ENCODE results near the gene SNX10. TPM values are rescaled to one million over a fixed set of nuclear protein-coding genes. Genes with fewer than 3 reads are reported as not detected.

Gene SNX10
- total and polyA plus RNA-seq, 2 donors: 3.7 to 7.1 TPM

- no peak overlapping the region for H3K27ac ChIP-seq (ENCODE audit: low read depth)
- no peaks in the 10 kb centered on the region for H3K4me1 ChIP-seq (ENCODE audit: insufficient read depth)
- H3K36me3 ChIP-seq (ENCODE audit: insufficient read depth): no peaks in the 10 kb centered on the region
- 77% methylated on average over 1 of the region's 1 CpG for WGBS
- no peak for DNase-seq (ENCODE audit: extremely low spot score)
- H3K4me3 ChIP-seq (ENCODE audit: low read depth, low read length): no peak overlapping the region
These were observed 42.7 kb downstream of the SNX10 start for GRCh38 chr7:26334166-26334859.

GRCh38 chr7:26337232-26337865 is 45.7 kb downstream of the SNX10 start:
- no peak for DNase-seq (ENCODE audit: extremely low spot score)
- Histone ChIP-seq H3K4me3 (ENCODE audit: low read depth, low read length) (no peak overlapping the region), H3K27ac (ENCODE audit: low read depth) (no peak overlapping the region), H3K4me1 (ENCODE audit: insufficient read depth) (no peaks in the 10 kb centered on the region), H3K36me3 (ENCODE audit: insufficient read depth) (no peaks in the 10 kb centered on the region)
- 44% methylated on average over 2 of the region's 2 CpGs for WGBS

GRCh38 chr7:26340476-26341018 is 48.9 kb downstream of the SNX10 start:
- H3K27ac ChIP-seq (ENCODE audit: low read depth): no peak overlapping the region
- H3K36me3 ChIP-seq (ENCODE audit: insufficient read depth): no peaks in the 10 kb centered on the region
- H3K4me1 ChIP-seq (ENCODE audit: insufficient read depth): no peaks in the 10 kb centered on the region
- no peak overlapping the region for H3K4me3 ChIP-seq (ENCODE audit: low read depth, low read length)
- DNase-seq (ENCODE audit: extremely low spot score): no peak
- WGBS: 84% methylated on average over 6 of the region's 6 CpGs

GRCh38 chr7:26343320-26343832 is 51.7 kb downstream of the SNX10 start:
- WGBS: 87% methylated on average over 10 of the region's 10 CpGs
- H3K4me1 ChIP-seq (ENCODE audit: insufficient read depth): no peaks in the 10 kb centered on the region
- H3K36me3 ChIP-seq (ENCODE audit: insufficient read depth): no peaks in the 10 kb centered on the region
- no peak overlapping the region for H3K4me3 ChIP-seq (ENCODE audit: low read depth, low read length)
- no peak for DNase-seq (ENCODE audit: extremely low spot score)
- no peak overlapping the region for H3K27ac ChIP-seq (ENCODE audit: low read depth)

GRCh38 chr7:26343837-26344236 is 52.2 kb downstream of the SNX10 start:
- no peak for DNase-seq (ENCODE audit: extremely low spot score)
- H3K4me3 ChIP-seq (ENCODE audit: low read depth, low read length): no peak overlapping the region
- WGBS: 91% methylated on average over 2 of the region's 2 CpGs
- no peak overlapping the region for H3K27ac ChIP-seq (ENCODE audit: low read depth)
- H3K36me3 ChIP-seq (ENCODE audit: insufficient read depth): no peaks in the 10 kb centered on the region
- H3K4me1 ChIP-seq (ENCODE audit: insufficient read depth): no peaks in the 10 kb centered on the region

- 74% methylated on average over 9 of the region's 9 CpGs for WGBS
- no peaks in the 10 kb centered on the region for H3K36me3 ChIP-seq (ENCODE audit: insufficient read depth)
- no peak overlapping the region for H3K4me3 ChIP-seq (ENCODE audit: low read depth, low read length)
- no peak overlapping the region for H3K27ac ChIP-seq (ENCODE audit: low read depth)
- no peaks in the 10 kb centered on the region for H3K4me1 ChIP-seq (ENCODE audit: insufficient read depth)
- DNase-seq (ENCODE audit: extremely low spot score): no peak
These were observed 53.5 kb downstream of the SNX10 start for GRCh38 chr7:26345202-26345601.

- WGBS: 88% methylated on average over 9 of the region's 9 CpGs
- no peak for DNase-seq (ENCODE audit: extremely low spot score)
- H3K4me3 ChIP-seq (ENCODE audit: low read depth, low read length): no peak overlapping the region
- no peaks in the 10 kb centered on the region for H3K4me1 ChIP-seq (ENCODE audit: insufficient read depth)
- no peak overlapping the region for H3K27ac ChIP-seq (ENCODE audit: low read depth)
- no peaks in the 10 kb centered on the region for H3K36me3 ChIP-seq (ENCODE audit: insufficient read depth)
These were observed 54.2 kb downstream of the SNX10 start for GRCh38 chr7:26345837-26346236.

GRCh38 chr7:26346611-26347203 is 55.0 kb downstream of the SNX10 start:
- DNase-seq (ENCODE audit: extremely low spot score): no peak
- H3K27ac ChIP-seq (ENCODE audit: low read depth): no peak overlapping the region
- 50% methylated on average over 7 of the region's 7 CpGs for WGBS
- no peak overlapping the region for H3K4me3 ChIP-seq (ENCODE audit: low read depth, low read length)
- H3K36me3 ChIP-seq (ENCODE audit: insufficient read depth): no peaks in the 10 kb centered on the region
- H3K4me1 ChIP-seq (ENCODE audit: insufficient read depth): no peaks in the 10 kb centered on the region

GRCh38 chr7:26348234-26348851 is 56.7 kb downstream of the SNX10 start:
- H3K27ac ChIP-seq (ENCODE audit: low read depth): no peak overlapping the region
- WGBS: 71% methylated on average over 10 of the region's 10 CpGs
- no peaks in the 10 kb centered on the region for H3K36me3 ChIP-seq (ENCODE audit: insufficient read depth)
- no peak for DNase-seq (ENCODE audit: extremely low spot score)
- no peaks in the 10 kb centered on the region for H3K4me1 ChIP-seq (ENCODE audit: insufficient read depth)
- H3K4me3 ChIP-seq (ENCODE audit: low read depth, low read length): no peak overlapping the region

GRCh38 chr7:26349005-26349915 is 57.6 kb downstream of the SNX10 start:
- 65% methylated on average over 6 of the region's 6 CpGs for WGBS
- no peak for DNase-seq (ENCODE audit: extremely low spot score)
- Histone ChIP-seq H3K27ac (ENCODE audit: low read depth) (no peak overlapping the region), H3K4me1 (ENCODE audit: insufficient read depth) (no peaks in the 10 kb centered on the region), H3K36me3 (ENCODE audit: insufficient read depth) (no peaks in the 10 kb centered on the region), H3K4me3 (ENCODE audit: low read depth, low read length) (no peak overlapping the region)

- Histone ChIP-seq H3K4me3 (ENCODE audit: low read depth, low read length) (no peak overlapping the region), H3K4me1 (ENCODE audit: insufficient read depth) (no peaks in the 10 kb centered on the region), H3K36me3 (ENCODE audit: insufficient read depth) (no peaks in the 10 kb centered on the region), H3K27ac (ENCODE audit: low read depth) (no peak overlapping the region)
- DNase-seq (ENCODE audit: extremely low spot score): no peak
- 78% methylated on average over 1 of the region's 1 CpG for WGBS
These were observed 59.5 kb downstream of the SNX10 start for GRCh38 chr7:26351171-26351570.

- no peak overlapping the region for H3K27ac ChIP-seq (ENCODE audit: low read depth)
- no peaks in the 10 kb centered on the region for H3K36me3 ChIP-seq (ENCODE audit: insufficient read depth)
- no peaks in the 10 kb centered on the region for H3K4me1 ChIP-seq (ENCODE audit: insufficient read depth)
- no peak for DNase-seq (ENCODE audit: extremely low spot score)
- 89% methylated on average over 3 of the region's 3 CpGs for WGBS
- H3K4me3 ChIP-seq (ENCODE audit: low read depth, low read length): no peak overlapping the region
These were observed 64.6 kb downstream of the SNX10 start for GRCh38 chr7:26356229-26356628.
